Renal pelvis (tissue), 4 donors: ENCODE measurements around the gene DDX10. TPM values are rescaled to one million over a fixed set of nuclear protein-coding genes. Genes with fewer than 3 reads are reported as not detected.

Source experiments
- DNase-seq: peaks from one replicate; pipeline ENCODE4 v3.0.0-alpha.2; 2013
- polyA plus RNA-seq, 3 donors: library from polyadenylated mRNA; unstranded; fragments of 120-200 nt; gene quantifications; one replicate each; pipeline ENCODE4 v1.2.1, GENCODE V29; 2013; ENCODE audit not compliant: insufficient read length in 3 of 3

DDX10 gene
- polyA plus RNA-seq, 3 donors, result 60.6 to 87.9 (median 83.5) TPM

DNA sequence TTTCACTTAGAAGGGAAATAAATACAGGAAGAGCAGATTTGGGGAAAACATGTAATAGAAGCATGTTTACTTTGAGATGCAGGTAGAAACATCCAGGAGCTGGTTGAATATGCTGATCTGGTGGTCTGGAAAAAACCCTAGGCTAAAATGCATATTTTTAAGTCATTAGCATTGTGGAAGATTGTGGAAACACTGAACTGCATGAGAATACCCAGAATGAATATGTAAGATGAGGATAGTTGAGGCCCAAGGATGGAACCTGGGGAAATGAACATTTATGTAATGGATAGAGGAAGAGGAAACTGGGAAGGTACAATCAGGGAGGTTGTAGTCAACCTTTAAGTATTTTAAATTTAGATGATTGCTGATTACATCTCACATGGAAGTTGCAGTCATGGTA lies 269.4 kb downstream of the DDX10 start:
- DNase-seq, result no peak

DNA sequence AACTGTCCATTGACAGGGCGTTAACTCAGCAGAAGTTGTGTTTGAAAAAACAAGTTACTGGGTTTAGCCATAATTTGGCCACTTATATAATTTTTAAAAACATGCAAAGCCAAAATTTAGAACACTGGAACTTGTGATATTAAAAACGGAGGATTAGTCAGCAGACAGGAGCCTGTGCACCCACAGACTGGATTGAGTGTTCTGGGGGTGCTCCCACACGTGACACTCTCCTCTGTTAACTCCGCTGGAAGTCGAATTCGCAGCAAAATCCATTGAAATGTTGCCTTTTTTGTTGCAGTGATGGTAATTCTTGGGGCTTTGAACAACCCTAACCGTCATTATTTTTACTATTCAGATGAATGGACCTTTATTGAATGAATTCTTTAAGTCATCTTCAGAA lies 269.8 kb downstream of the DDX10 start:
- DNase-seq, result no peak

DNA sequence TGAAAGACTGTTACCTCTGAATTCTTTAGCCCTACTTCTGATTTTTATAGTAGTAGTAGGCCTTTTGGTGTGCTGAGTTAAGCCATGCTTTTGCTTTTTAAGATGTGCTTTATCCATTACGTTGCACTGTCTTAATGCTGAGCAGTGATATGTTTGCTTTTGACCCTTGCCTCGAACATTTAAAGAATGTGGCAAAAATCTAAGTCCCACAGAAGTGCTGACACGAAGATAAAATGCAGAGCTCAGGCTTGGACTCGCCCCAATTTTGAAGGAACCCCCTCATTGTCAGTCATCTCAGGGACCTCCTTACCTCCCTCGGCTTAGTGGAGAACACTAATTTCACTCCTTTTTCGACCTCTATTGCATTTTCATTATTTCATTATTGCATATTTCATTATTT lies 272.9 kb downstream of the DDX10 start:
- no peak for DNase-seq

DNA sequence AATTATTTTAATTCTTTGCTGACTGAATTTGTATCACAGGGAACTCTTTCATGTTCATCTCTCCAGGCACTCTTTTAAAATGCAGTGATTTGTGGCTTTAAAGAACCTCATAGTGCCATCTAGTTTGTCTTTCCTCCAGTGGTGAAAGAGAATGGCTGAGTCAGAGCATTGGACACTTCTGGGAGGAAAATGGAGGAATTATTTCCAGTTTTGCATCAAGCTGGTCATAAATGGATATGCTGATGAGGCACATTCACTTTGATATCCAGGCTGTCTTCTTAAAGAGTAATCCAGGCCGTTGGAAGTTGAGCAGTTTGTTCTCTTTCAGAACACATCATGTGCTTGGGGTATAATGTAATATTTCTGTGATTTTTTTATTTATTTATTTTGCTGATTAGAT lies 273.7 kb downstream of the DDX10 start:
- no peak for DNase-seq

DNA sequence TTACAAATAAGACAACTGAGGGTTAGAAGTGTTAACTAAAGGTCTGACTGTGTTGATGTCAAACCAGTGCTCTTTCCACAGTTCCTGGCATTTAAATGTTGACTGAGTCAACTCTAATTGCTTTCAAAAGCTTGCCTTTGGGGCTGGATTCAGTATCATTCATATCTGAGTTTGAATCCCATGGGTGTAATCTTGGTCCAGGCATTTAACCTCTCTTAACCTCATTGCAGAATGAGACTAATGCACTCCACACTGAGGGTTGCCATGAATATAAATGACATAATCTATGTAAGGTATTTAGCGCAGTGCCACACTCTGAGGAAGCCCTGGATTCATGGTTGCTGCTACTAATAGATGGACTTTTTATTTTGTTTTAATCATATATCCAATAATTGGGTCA lies 274.3 kb downstream of the DDX10 start:
- no peak for DNase-seq

DNA sequence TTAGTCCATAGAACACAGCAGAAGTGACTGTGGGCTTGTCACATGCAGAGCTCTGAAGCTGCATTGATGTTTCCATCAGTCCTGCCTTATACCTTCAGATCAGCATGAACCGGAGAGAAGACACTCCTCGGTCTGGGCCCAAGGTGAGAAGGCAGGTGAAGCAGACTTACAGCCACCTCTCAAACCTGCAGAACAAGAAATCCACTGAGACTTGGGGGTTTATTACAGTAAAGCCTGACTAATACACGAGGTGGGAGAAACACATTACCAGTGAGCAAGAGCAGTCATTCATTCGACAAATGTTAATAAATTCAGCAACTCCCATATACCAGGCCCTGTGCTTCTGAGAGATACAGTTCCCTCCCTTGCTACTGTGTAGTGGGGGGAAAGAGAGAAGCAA lies 279.0 kb downstream of the DDX10 start:
- no peak for DNase-seq

DNA sequence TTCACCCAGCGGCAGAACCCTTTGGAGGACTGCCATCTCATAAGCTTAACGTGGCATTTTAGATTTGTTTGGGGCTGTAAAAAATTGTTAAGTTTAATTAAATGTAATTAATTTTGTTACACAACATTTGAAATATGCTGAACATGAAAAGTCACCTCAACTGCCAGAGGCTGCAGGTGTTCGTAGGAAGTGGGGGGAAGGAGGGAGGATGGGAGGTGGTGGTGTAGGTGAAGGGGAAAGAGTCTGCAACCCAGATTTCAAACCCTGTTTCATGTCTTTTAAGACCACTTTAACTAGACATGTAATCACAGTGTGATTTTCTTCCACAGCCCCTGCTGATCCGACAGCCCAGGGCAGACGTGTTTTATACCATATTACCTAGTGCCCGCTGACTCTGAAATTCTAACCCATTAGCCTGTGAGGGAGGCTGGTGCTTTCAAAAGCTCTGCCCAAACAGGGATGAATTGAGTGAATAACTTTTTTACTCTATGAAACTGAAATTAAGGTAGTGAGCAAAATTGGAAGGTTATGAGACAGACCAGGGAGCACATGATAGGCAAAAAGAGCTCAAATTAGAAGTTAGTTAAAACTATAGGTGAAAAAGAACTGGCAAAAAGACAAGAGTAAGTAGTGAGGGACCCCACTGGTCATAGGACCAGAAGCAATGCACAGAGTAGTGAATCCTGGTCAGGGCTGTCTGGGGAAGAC lies 279.8 kb downstream of the DDX10 start:
- no peak for DNase-seq

DNA sequence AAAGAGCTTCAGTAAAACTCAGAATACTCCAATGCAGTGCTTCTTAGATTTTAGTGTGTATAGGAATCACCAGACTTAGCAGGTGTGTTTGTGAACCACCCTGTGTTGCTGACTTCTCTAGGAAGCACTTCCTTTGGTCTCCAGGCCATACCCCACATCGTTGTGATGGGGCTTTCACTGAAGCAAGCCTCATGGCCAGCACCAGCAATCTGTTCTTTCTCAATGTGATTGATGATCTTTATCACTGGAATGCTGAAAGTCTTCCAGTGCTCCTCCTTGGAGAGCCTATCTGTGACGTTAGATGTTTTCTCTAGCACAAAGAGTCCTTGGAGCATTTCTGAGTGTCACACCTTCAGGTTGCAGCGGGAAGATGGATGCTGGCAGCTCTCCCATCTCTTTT lies 280.5 kb downstream of the DDX10 start:
- no peak for DNase-seq

DNA sequence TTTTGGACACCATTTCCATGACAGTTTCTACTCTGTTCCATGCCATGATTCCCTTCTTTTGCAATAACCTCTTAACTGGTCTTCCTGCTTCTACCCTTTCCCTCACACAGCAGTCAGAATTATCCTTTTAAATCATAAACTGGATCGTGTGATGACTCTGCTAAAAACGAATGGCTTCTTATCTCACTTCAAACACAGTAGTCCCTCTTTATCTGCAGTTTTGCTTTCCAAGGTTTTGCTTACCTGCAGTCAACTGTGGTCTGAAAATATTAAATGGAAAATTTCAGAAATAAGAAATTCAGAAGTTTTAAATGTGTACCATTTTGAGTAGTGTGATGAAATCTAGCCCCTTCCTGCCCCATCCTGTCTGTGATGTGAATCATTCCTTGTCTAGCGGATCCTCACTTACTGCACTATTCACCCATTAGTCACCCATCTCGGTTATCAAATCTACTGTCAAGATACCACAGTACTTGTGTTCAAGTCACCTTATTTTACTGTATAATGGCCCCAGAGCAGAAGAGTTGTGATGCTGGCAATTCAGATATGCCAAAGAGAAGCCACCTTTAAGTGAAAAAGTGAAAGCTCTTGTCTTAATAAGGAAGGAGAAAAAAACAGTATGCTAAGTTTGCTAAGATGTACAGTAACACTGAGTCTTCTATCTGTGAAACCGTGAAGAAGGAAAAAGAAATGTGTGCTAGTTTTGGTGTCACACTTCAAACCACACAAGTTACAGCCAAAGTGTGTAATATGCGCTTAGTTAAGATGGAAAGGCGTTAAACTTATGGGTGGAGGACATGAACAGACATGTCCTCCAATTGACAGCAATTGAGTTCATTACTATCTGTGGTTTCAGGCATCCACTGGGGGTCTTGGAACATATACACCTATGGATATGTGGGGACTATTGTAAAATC lies 283.0 kb downstream of the DDX10 start:
- DNase-seq, result no peak

DNA sequence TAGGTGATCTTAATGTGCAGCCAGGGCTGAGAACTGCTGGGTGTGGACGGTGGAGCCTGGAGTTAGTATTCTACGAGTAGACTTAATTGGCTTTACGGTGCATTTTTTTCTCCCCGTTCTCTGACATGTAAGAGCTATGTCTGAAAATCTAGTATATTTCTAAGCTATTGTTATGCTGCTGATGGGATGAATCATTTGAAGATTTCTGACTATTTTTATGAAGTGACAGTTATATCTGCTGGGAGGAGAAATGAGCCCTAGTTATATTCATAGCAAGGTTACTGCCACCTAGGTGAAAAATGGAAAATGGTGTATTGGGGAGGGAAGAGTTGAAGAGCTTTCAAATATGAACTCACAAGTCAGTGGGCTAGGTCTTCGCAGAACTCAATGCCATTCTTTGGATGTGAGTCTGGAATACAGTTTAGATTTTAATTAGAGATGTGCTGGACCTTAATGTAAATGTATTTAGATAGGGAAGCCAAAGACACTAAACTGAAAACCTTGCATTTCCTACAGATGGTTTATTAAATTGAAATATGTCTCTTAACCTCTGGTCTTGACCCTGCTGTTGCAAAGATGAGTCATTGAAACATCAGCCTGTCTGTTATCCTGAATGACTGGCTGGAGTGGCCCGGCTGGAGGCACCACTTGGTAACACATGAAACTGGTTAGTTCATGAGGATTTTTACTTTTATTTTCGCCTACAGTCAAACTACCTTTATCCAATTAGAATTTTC lies 293.7 kb downstream of the DDX10 start:
- DNase-seq, result no peak

DNA sequence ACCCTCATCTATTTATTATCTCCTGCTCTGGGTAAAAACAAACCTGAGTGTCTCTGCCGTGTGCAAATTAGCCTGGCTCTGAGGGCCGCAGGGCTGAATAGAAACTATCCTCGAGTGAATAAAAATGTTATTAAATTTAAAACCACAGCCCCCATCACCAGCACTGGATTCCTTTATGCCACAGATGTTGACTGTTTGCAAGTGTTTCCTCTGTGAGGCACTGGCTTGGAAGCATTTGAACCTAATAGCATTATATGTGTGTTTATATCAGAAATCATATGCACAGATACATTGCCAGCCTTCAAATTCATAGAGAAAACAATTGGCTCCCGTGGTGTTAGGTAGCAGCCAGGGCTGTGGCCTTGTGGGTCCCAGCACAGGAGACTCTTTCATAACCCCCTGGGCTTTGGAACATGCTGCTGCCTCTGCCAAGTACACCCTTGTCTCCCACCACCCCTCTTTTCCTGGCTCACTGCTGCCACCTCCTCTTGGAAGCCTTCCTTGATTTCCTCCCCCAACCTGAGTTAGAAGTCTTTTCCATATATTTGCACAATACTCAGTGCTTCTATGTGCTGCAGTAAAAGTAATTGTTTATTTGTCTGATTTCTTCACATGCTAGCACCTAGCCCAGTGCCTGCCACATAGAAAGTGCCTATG lies 294.4 kb downstream of the DDX10 start:
- no peak for DNase-seq

DNA sequence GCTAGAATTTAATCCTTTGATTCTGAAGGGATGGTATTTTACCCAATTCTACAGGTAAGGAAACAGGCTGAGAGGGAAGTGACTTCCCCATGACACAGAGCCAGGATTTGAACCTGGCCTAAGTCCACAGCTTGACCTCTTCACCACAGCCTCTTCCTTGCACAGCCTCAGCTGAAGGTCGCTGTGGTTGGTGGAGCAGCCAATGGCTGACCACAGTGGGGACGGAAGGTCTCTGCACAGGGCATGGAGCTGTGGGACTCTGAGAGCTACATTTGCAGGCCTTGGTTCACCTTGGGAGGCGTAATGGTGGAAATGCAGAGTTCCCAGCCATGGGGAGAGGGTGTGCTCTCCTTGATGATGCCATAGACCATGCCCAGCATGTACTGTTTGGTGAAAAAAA lies 295.0 kb downstream of the DDX10 start:
- DNase-seq, result no peak

DNA sequence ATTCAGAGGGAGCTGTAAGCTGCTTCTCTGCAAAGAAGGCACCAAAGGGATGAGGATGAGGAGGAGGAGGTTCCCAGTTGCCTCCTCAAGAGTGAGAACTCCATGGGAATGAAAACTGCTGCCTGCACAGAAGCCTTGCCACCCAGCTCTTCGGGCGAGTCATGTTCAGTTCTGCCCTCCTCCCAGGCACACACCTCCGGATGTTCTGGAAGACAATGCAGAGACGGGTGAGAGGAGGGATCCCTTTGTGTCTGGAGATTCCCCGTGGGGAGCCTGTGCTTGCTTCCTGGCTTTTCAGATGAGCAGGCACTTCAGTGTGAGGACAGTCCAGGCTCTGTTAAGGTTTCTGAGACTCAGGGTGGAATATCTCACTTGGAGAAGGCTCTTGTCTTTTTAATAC lies 295.6 kb downstream of the DDX10 start:
- no peak for DNase-seq

DNA sequence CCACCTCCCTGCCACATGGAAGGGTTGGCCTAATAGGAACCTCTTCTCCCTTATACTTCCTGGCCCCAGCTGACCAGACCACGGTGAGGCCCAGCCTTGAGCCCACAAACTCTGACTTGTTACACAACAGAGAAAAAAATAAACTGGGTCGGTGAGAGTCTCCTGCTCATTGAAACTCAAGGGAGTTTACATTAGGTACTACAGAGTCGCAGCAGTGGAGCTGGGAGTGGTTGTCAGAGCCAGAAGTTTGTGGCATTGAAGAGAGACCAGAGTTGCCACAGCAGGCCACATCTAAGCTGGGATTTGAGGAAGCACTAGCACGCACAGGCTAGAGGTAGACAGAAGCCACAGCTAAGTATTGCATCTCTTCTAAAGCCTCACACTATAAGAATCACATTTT lies 296.2 kb downstream of the DDX10 start:
- DNase-seq, result no peak

DNA sequence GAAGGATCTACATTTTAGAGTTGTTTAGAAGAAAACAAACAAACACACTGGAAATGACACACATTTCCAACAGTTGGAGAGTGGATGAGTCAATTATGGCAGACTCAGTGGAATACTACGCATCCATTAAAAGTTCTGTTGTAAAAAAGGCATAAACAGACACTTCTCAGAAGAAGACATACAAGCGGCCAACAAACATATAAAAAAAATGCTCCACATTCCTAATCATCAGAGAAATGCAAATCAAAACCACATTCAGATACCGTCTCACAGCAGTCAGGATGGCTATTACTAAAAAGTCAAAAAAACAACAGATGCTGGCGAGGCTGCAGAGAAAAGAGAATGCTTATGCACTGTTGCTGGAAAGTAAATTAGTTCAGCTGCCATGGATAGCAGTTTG lies 298.2 kb downstream of the DDX10 start:
- DNase-seq, result no peak

DNA sequence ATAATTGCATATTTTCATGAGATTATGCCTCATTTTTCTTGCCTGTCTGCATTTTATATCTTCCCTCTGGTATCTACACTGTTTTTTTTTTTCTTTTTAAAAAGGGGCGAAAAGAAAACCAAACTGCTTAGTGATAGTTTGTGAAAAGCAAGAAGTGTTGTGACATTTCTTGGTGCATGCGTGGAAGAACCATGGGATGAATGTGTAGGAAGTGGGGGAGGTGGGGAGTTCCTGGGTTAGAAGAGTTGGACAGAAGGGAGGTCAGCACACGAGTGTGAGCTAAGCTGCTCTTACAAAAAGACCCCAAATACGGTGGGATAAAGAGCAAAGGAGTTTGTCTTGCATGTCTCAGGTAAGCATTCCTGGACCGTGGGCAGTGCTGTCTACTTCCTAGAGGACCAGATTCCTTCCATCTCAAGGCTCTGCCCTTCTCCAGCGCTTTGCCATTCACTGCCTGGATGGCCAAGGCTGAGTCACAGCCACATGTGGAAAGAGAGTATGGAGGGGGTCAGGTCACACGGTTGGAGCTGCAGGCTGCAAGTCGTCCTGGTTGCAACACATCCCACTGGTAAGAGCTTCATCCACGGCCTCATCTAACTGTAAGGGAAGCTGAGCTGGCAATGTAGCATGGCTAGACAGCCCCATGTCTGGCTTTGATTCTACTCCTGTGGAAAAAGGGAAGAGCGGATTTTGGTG lies 300.6 kb downstream of the DDX10 start:
- no peak for DNase-seq

DNA sequence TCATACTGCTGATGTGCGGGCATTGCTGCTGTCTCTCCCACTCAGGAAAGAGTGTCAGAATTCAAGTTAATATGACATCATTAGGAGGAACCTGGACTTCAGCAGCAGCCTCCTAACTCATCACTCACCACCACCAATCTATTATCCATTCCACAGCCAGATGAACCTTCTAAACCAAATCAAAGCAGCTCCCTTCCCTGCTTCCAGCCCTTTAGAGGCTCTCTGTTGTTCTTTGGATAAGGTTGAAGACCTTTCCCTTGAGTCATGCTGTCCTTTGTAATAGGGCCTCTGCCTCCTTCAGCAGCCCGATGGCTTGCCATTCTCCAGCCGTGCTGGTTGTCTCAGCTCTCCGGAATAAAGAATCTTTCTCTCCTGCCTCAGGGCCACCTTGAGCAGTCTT lies 301.3 kb downstream of the DDX10 start:
- DNase-seq, result no peak

DNA sequence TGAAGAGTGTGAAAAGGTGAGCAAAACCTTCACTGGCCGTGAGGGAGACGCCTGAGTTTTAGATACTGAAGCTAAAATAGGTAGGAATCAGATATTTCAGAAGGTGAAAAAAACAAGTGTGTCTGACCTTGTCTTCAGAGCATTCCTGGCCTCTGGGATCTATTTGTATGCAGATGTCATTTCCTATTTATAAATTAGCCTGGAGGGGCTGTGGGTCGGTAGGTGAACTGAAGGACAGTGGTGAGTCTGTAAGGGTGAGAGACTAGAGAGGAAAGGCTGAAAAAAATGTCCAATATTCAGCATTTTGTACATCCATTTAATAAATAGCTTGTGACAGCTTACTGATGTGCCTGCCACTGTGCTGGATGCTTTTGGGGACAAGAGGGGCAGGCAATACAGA lies 302.1 kb downstream of the DDX10 start:
- DNase-seq, result no peak

DNA sequence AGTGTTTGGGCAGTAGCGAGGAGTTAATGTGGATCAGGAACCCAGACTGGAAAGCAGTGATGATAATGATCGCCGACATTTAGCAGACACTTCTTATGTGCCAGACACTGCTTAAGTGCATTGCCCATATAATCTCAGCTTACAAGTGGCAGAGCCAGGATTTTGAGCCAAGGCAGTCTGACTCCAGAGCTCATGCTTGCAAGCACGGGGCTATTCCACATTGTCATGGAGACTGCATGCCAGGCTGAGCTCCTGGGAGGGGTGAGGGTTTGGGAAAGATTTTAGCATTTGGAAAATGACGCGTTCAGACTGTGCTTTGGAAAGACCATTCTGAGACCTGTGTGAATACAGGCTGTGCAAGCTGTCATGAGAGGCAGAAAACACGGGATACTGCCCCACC lies 302.7 kb downstream of the DDX10 start:
- DNase-seq, result no peak

DNA sequence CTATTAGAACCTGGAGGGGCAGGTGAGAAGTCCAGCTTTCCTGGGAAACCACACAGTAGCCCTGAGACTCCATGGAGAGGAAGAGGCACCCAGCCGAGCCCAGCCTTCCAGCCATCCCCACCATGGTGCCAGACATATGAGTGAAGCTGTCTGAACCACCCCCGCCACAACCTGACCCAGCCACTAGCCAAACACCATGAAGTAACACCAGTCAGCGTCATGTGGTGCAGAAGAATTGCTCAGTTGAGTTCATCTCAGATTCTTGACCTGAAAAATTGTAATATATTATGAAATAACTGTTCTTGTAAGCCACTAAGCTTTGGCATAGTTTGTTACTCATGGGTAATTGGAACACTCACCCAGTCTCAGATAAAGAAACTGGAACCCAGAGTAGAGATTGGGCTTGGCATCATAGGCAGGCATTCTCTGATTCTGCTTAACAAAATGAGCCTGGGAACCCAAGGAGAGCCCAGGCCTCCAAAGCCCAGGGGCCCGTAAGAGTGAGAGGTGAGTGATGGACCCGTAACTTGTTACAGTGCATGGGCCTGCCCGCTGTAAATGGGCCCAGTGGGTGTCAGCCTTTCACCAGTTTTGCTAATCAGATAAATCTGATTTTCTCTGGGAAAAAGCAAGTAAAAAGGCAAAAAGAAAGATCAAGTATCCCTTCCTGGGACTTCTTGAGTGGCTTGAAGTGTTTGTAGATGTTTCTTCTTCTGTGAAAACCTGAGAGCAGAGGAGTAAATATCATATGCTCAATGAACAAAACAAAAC lies 305.5 kb downstream of the DDX10 start:
- DNase-seq, result no peak
